Mesendoderm (in vitro differentiated cells): ENCODE data around the gene OSBPL10.
"Not testable (repeated sequence)": the region's sequence is repeated elsewhere in the genome, so short reads cannot be mapped to it uniquely, and the experiment has no call there.

Experiments
- DNase-seq: peaks from one replicate; pipeline ENCODE4 v3.0.0; 2013
- H2AK5ac ChIP-seq: 2 replicates; pipeline ENCODE4 v1.6.1; 2013; ENCODE audit warnings: low read length, inconsistent platforms
- H2BK120ac ChIP-seq: 2 replicates; pipeline ENCODE4 v1.6.1; 2013; ENCODE audit warnings: low read depth, mild to moderate bottlenecking, low read length, moderate library complexity, mixed read lengths
- H2BK15ac ChIP-seq: replicated peaks from 2 replicates; pipeline ENCODE4 v1.6.1; 2013; ENCODE audit warnings: low read depth, mild to moderate bottlenecking, moderate library complexity
- H2BK5ac ChIP-seq: 2 replicates; pipeline ENCODE4 v1.6.1; 2013; ENCODE audit warnings: low read length, inconsistent platforms
- H3K18ac ChIP-seq: 2 replicates; pipeline ENCODE4 v1.6.1; 2013; ENCODE audit warnings: mild to moderate bottlenecking, low read length, mixed read lengths
- H3K23ac ChIP-seq: one replicate; pipeline ENCODE4 v1.6.1; 2013; ENCODE audit warnings: low read length
- H3K27ac ChIP-seq: 2 replicates; pipeline ENCODE4 v1.5.1; 2013; ENCODE audit warnings: low read depth, mild to moderate bottlenecking, inconsistent platforms, low read length, moderate library complexity
- H3K27me3 ChIP-seq: 2 replicates; pipeline ENCODE4 v1.6.1; 2013; ENCODE audit warnings: low read length, control low read depth, mild to moderate bottlenecking, inconsistent platforms; ENCODE audit not compliant: insufficient read depth, poor library complexity
- H3K36me3 ChIP-seq: 2 replicates; pipeline ENCODE4 v1.6.1; 2013; ENCODE audit warnings: low read length, inconsistent platforms; ENCODE audit not compliant: control insufficient read depth, insufficient read depth
- H3K4ac ChIP-seq: one replicate; pipeline ENCODE4 v1.6.1; 2013; ENCODE audit warnings: low read depth, mild to moderate bottlenecking, low read length, moderate library complexity
- H3K4me1 ChIP-seq: 2 replicates; pipeline ENCODE4 v1.6.1; 2013; ENCODE audit warnings: low read depth, low read length, inconsistent platforms; ENCODE audit not compliant: control insufficient read depth
- H3K4me2 ChIP-seq: 2 replicates; pipeline ENCODE4 v1.6.1; 2013; ENCODE audit warnings: low read length
- H3K4me3 ChIP-seq: 2 replicates; pipeline ENCODE4 v1.5.1; 2013; ENCODE audit warnings: mild to moderate bottlenecking, low read length
- H3K56ac ChIP-seq: one replicate; pipeline ENCODE4 v1.6.1; 2013; ENCODE audit warnings: low read length
- H3K79me1 ChIP-seq: 2 replicates; pipeline ENCODE4 v1.6.1; 2013; ENCODE audit warnings: low read length, inconsistent platforms
- H3K79me2 ChIP-seq: 2 replicates; pipeline ENCODE4 v1.6.1; 2013; ENCODE audit warnings: mild to moderate bottlenecking, low read length; ENCODE audit not compliant: control insufficient read depth, insufficient read depth
- H3K9ac ChIP-seq: 2 replicates; pipeline ENCODE4 v1.6.1; 2013; ENCODE audit warnings: low read length, inconsistent platforms
- H4K5ac ChIP-seq: one replicate; pipeline ENCODE4 v1.6.1; 2013; ENCODE audit warnings: low read length
- H4K8ac ChIP-seq: one replicate; pipeline ENCODE4 v1.6.1; 2013; ENCODE audit warnings: low read depth, mild to moderate bottlenecking, control low read depth, low read length, moderate library complexity
- WGBS: extraction: QIAGEN DNeasy Blood & Tissue Kit; methylation state at CpG from one replicate; pipeline ENCODE4 v1.1.7; 2013; ENCODE audit warnings: low lambda C conversion rate, missing lambda C conversion rate; ENCODE audit not compliant: insufficient coverage; ENCODE audit errors: extremely low coverage; 5-methylcytosine and 5-hydroxymethylcytosine counted together

The OSBPL10 gene

GRCh38 chr3:31785734-31786133 is 195.3 kb downstream of the OSBPL10 start:
- Histone ChIP-seq H2BK5ac (no peak overlapping the region), H3K4me1 (no peaks in the 10 kb centered on the region), H3K27ac (no peak overlapping the region), H3K27me3 (no peaks in the 10 kb centered on the region), H3K56ac (no peak overlapping the region), H2AK5ac (no peak overlapping the region), H3K79me2 (no peaks in the 10 kb centered on the region), H3K4me3 (no peak overlapping the region), H4K5ac (no peak overlapping the region), H3K18ac (no peak overlapping the region), H3K23ac (no peak overlapping the region), H2BK120ac (no peak overlapping the region), H3K36me3 (no peaks in the 10 kb centered on the region), H3K9ac (no peak overlapping the region), H3K4ac (no peak overlapping the region), H4K8ac (no peak overlapping the region), H2BK15ac (no peak overlapping the region), H3K4me2 (no peak overlapping the region), H3K79me1 (no peaks in the 10 kb centered on the region)
- DNase-seq: no peak
- no CpG with 5 or more reads among the region's 1 CpG for WGBS

GRCh38 chr3:31785286-31785685 is 195.8 kb downstream of the OSBPL10 start:
- Histone ChIP-seq H3K27me3 (no peaks in the 10 kb centered on the region), H3K36me3 (no peaks in the 10 kb centered on the region), H3K56ac (no peak overlapping the region), H3K4me3 (no peak overlapping the region), H3K27ac (no peak overlapping the region), H3K18ac (no peak overlapping the region), H3K9ac (no peak overlapping the region), H3K4ac (no peak overlapping the region), H3K4me1 (no peaks in the 10 kb centered on the region), H2BK15ac (no peak overlapping the region), H4K8ac (no peak overlapping the region), H2BK120ac (no peak overlapping the region), H3K79me1 (no peaks in the 10 kb centered on the region), H4K5ac (no peak overlapping the region), H3K4me2 (no peak overlapping the region), H3K79me2 (no peaks in the 10 kb centered on the region), H2AK5ac (no peak overlapping the region), H2BK5ac (no peak overlapping the region), H3K23ac (no peak overlapping the region)
- no CpG with 5 or more reads among the region's 7 CpGs for WGBS
- DNase-seq: no peak

- H2BK5ac ChIP-seq, H3K79me1 ChIP-seq, H4K5ac ChIP-seq, H2AK5ac ChIP-seq, H3K4ac ChIP-seq, H3K4me3 ChIP-seq, H3K9ac ChIP-seq, H3K4me1 ChIP-seq, H3K23ac ChIP-seq, H3K4me2 ChIP-seq, H2BK120ac ChIP-seq, H3K27me3 ChIP-seq, DNase-seq, H3K36me3 ChIP-seq, H3K79me2 ChIP-seq, H3K27ac ChIP-seq, H3K56ac ChIP-seq, H3K18ac ChIP-seq, H4K8ac ChIP-seq, H2BK15ac ChIP-seq: not testable (repeated sequence)
- no CpG with 5 or more reads among the region's 2 CpGs for WGBS
Observed at GRCh38 chr3:31783851-31784250, 197.2 kb downstream of the OSBPL10 start.

- not testable (repeated sequence) for H3K9ac ChIP-seq, H3K4me1 ChIP-seq, H3K18ac ChIP-seq, H4K8ac ChIP-seq, H4K5ac ChIP-seq, H3K4ac ChIP-seq, H2BK15ac ChIP-seq, H3K79me1 ChIP-seq, H3K36me3 ChIP-seq, H3K4me2 ChIP-seq, H3K4me3 ChIP-seq, H3K23ac ChIP-seq, DNase-seq, H3K79me2 ChIP-seq, H2AK5ac ChIP-seq, H2BK5ac ChIP-seq, H2BK120ac ChIP-seq, H3K27ac ChIP-seq, H3K56ac ChIP-seq, H3K27me3 ChIP-seq
- no CpG with 5 or more reads among the region's 1 CpG for WGBS
Observed at GRCh38 chr3:31782306-31782705, 198.8 kb downstream of the OSBPL10 start.

GRCh38 chr3:31779514-31779913 is 201.5 kb downstream of the OSBPL10 start:
- Histone ChIP-seq H4K8ac (no peak overlapping the region), H3K56ac (no peak overlapping the region), H2BK120ac (no peak overlapping the region), H3K18ac (no peak overlapping the region), H2BK5ac (no peak overlapping the region), H4K5ac (no peak overlapping the region), H3K4me1 (peaks cover 4% of the 10 kb centered on the region), H2BK15ac (no peak overlapping the region), H3K27ac (no peak overlapping the region), H3K79me1 (no peaks in the 10 kb centered on the region), H3K36me3 (no peaks in the 10 kb centered on the region), H3K4ac (no peak overlapping the region), H3K9ac (no peak overlapping the region), H3K27me3 (no peaks in the 10 kb centered on the region), H3K23ac (no peak overlapping the region), H2AK5ac (no peak overlapping the region), H3K4me3 (no peak overlapping the region), H3K79me2 (no peaks in the 10 kb centered on the region), H3K4me2 (no peak overlapping the region)
- no peak for DNase-seq
- no CpG with 5 or more reads among the region's 1 CpG for WGBS

- no peak overlapping the region for H4K5ac ChIP-seq
- H4K8ac ChIP-seq: no peak overlapping the region
- no peak overlapping the region for H3K23ac ChIP-seq
- no peaks in the 10 kb centered on the region for H3K79me2 ChIP-seq
- H3K9ac ChIP-seq: no peak overlapping the region
- no peak overlapping the region for H3K4ac ChIP-seq
- no peak overlapping the region for H2BK15ac ChIP-seq
- H3K18ac ChIP-seq: no peak overlapping the region
- no peak overlapping the region for H2BK120ac ChIP-seq
- H3K36me3 ChIP-seq: no peaks in the 10 kb centered on the region
- H3K27me3 ChIP-seq: no peaks in the 10 kb centered on the region
- H3K27ac ChIP-seq: no peak overlapping the region
- H2AK5ac ChIP-seq: no peak overlapping the region
- no peaks in the 10 kb centered on the region for H3K79me1 ChIP-seq
- no peak overlapping the region for H3K4me2 ChIP-seq
- H3K4me3 ChIP-seq: no peak overlapping the region
- no peak overlapping the region for H3K56ac ChIP-seq
- DNase-seq: no peak
- peaks cover 4% of the 10 kb centered on the region for H3K4me1 ChIP-seq
- no peak overlapping the region for H2BK5ac ChIP-seq
Observed at GRCh38 chr3:31777887-31778286, 203.2 kb downstream of the OSBPL10 start.
